ENCODE results near the gene ERCC8.

ERCC8 gene

DNA sequence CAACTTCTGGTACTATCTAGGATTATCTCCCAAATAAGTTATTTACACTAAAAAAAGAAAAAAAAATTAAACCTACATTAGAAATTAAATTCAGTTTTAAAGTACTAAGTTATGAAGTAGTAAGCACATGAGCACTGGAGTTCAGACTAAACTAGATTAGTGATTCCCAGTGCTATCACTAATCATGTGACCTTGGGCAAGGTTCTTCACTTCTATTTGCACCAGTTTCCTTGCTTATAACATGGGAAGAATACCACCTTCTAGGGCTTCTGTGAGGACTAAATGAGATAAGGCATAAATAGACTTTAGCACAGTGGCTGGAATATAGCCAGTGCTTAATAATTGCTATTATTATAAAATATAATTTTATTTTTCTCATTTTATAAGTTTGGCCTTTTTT, 111.3 kb downstream of the ERCC8 start:
- DNase-seq = no peak

DNA sequence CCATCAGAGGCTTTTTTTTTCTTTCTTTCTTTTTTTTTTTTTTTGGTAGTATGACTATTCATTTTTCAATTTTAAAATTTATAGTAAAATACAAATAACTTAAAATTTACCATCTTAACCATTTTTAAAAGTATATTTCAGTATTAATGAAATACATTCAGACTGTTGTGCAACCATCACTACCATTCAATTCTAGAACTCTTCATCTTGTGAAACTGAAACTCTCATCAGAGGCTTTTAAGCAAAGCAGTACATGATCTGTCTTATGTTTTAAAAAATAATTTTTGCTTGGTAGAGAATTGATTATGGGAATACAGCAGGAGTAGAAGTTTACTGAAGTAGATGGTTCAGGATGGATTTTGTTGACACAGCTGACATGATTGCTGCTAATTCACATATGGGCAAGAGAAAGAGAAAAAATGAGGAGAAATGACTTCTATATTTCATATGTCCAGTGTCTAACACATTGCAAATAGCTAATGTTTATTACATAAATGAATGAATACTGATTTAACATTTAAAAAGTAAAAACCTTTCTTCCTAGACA, 114.2 kb downstream of the ERCC8 start:
- no peak for DNase-seq

DNA sequence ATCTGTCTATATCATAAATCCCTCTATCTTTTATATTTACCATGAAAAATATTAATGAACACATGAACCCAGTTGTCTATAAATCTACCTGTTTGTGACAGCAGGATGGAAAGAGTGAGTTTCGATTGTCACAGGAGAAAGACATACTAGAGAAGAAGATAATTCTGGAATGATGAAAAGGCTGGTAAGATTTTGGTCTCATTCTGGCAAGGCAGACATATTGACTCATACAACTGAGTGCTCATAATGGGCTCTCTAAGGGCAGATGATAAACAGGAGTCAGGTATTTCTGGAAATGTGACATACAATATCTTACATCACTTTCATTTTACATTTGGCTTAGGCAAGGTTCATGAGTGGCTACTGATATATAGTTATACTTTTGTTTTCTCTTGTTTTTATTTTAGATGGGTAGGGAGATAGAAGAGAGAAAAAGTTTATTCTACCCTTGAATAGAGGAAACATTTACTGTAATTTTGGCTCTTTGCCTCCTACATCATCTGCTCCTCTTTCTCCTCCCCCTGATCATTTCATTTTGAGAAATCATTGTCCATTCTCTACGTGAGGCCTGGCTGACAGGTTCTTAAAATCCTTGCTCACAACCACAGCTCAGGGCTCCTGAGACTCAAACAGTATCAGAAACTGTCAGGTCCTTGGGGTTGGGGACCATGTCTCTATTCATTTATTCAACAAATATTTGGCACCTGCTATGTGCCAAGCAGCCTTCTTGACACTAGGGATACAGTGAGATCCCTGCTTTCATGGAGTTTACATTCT, 115.2 kb downstream of the ERCC8 start:
- no peak for DNase-seq

- no peak for DNase-seq
Observed at GRCh38 chr5:60827201-60827600, 117.7 kb downstream of the ERCC8 start.

DNA sequence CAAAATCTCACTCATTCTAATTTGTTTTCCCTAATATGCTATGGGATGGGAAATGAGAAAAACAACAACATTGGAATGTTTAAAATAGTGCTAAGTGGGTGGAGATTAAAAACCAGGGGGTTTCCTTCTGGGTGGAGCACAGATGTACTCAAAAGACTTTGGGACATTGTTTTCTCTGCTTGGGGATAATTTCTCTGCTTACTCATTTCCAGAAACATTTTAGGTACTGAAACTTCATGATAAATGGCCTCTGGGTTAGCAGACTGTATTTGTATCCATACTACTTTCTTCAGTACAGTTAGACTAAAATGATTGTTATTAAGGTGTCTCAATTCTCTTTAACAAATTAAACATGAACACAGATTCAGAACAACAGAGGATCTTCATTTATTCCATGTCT, 118.2 kb downstream of the ERCC8 start:
- no peak for DNase-seq

Measured in DMS 273 treated with DMSO at 0.1 percent for 48 hours (cell line).